BE2C (cell line): ENCODE measurements around the gene FGF23. TPM values are rescaled to one million over a fixed set of nuclear protein-coding genes. Genes with fewer than 3 reads are reported as not detected.
A peak's percentile ranks its signal among the peaks of the same experiment; 100 is the strongest.

Experiments
- DNase-seq: peaks from one replicate; pipeline ENCODE4 v3.0.0-alpha.2; 2020
- H3K27me3 ChIP-seq: fragments of 250-450 bp; sonication (Bioruptor Pico); 2 replicates; pipeline ENCODE4 v1.5.1; 2020; ENCODE audit warnings: mild to moderate bottlenecking
- H3K36me3 ChIP-seq: fragments of 250-450 bp; sonication (Bioruptor Pico); 2 replicates; pipeline ENCODE4 v1.5.1; 2020; ENCODE audit warnings: mild to moderate bottlenecking
- H3K4me1 ChIP-seq: fragments of 250-450 bp; sonication (Bioruptor Pico); 2 replicates; pipeline ENCODE4 v1.5.1; 2020
- H3K4me3 ChIP-seq: 2 replicates; pipeline ENCODE4 v1.5.1; 2011; ENCODE audit warnings: low read depth, low read length
- H3K9me3 ChIP-seq: fragments of 250-450 bp; sonication (Bioruptor Pico); 2 replicates; pipeline ENCODE4 v1.5.1; 2020
- polyA plus RNA-seq: library from polyadenylated mRNA; unstranded; fragments of >200 nt; gene quantifications from one replicate; pipeline ENCODE4 v1.2.1, GENCODE V29; 2012; ENCODE audit warnings: low read depth, missing spikeins; ENCODE audit not compliant: insufficient read length, insufficient read depth
- TF ChIP-seq, protein P1 (sequence below): IDR thresholded peaks from 2 replicates; pipeline ENCODE4 v1.5.1; 2012; ENCODE audit warnings: mild to moderate bottlenecking, low read depth, low read length

FGF23 gene
- not detected for polyA plus RNA-seq

DNA sequence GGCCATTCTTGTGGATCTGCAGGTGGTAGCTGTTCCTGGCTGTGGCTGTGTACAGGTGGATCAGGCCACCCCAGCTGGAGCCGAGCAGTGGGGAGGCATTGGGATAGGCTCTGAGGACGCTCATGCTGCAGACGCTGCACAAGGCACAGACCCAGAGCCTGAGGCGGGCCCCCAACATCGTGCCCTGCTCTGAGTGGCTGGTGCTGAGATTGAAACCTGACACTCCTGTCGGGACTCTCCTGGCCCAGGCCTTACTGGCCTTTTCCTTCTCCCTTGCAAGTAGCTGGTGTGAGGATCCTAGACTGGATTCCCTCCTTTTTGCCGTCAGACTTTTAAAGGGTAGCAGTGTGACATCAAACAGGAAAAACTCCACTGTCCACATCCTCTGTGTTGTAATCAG lies at the start of gene FGF23:
FGF23 (minus strand) TSS at position 308 of the 400 bp plus-strand sequence; CDS start at position 178, 130 bp downstream.
- Histone ChIP-seq H3K4me3 (no peak within 1 kb of the TSS), H3K9me3 (no peaks in the 10 kb centered on the region; the same call in 1 of the 2 replicates), H3K27me3 (peaks cover 35% of the 10 kb centered on the region), H3K4me1 (no peaks in the 10 kb centered on the region), H3K36me3 (no peaks in the 10 kb centered on the region)
- DNase-seq, result no peak
- TF ChIP-seq, protein P1, sequence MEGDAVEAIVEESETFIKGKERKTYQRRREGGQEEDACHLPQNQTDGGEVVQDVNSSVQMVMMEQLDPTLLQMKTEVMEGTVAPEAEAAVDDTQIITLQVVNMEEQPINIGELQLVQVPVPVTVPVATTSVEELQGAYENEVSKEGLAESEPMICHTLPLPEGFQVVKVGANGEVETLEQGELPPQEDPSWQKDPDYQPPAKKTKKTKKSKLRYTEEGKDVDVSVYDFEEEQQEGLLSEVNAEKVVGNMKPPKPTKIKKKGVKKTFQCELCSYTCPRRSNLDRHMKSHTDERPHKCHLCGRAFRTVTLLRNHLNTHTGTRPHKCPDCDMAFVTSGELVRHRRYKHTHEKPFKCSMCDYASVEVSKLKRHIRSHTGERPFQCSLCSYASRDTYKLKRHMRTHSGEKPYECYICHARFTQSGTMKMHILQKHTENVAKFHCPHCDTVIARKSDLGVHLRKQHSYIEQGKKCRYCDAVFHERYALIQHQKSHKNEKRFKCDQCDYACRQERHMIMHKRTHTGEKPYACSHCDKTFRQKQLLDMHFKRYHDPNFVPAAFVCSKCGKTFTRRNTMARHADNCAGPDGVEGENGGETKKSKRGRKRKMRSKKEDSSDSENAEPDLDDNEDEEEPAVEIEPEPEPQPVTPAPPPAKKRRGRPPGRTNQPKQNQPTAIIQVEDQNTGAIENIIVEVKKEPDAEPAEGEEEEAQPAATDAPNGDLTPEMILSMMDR, result no peak

DNA sequence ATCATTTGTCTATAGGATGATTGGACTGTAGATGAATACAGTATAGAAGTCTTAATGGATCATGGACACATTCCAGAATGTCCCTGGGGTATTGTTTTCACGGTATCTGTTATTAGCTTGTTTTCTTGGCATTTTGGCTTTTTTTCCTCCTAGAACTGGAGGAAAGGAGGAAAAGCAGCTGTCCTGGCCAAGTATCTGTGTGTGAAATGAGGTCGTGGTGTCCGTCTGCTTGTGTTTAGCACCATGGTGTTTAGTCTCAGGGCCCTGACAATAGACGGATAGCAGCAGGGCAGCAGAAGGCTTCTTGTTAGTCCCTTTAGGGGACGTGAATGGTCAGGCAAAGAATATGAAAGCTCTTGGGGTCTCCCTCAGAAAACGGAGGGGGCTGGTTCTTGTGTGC lies 44.9 kb upstream of the FGF23 start:
- TF ChIP-seq, protein P1, result no peak
- H3K9me3 ChIP-seq, result no peaks in the 10 kb centered on the region
- H3K27me3 ChIP-seq, result peaks cover 5% of the 10 kb centered on the region; the same call in 1 of the 2 replicates
- no peaks in the 10 kb centered on the region for H3K4me1 ChIP-seq
- no peak overlapping the region for H3K4me3 ChIP-seq
- no peak for DNase-seq
- no peaks in the 10 kb centered on the region for H3K36me3 ChIP-seq

DNA sequence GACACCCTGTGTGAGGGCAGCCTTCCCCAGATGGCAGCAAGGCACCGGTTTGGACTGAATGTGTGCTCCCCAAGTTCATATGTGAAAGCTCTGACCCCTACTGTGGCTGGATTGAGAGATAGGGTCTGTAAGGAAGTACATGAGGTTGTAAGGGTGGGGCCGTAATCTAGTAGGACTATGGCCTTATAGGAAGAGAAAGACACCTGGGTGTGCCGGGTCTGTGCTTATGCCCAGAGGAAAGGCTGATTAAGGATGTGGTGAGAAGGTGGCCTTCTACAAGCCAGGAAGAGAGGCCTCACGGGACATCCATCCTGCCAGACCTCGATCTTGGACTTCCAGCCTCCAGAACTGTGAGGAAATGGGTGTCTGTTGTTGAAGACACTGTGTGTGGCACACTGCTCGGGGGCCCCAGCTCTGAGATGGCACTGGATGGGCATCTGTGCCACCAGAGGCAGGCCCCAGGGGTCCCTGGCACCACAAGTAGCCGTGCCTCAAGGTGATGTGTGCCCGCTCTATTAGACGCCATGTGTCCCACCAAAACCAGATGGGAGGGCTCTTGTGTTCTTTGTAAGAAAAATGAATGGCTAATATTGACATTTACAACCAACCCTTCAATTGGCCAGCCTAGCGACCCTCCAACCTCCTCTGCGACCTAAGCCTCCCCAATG lies 44.1 kb upstream of the FGF23 start:
- no peaks in the 10 kb centered on the region for H3K4me1 ChIP-seq
- DNase-seq, result no peak
- H3K4me3 ChIP-seq, result no peak overlapping the region
- TF ChIP-seq, protein P1, result no peak
- H3K27me3 ChIP-seq, result no peaks in the 10 kb centered on the region
- no peaks in the 10 kb centered on the region for H3K9me3 ChIP-seq
- H3K36me3 ChIP-seq, result no peaks in the 10 kb centered on the region

DNA sequence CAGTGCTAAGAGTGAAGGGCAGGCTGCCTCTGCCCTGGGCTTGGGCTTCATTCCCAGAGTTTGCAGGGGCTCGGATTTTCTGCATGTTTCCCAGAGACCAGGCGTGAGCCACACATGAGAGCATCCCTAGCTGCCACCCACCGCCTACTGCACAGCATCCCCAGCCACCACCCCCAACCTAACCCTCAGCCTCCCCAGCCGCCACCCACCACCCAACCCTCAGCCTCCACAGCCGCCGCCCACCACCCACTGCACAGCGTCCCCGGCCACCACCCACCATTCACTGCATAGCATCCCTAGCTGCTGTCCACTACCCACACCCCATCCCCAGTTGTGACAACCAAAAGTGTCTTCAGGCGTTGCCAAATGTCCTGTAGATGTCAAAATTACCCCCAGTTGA lies 43.5 kb upstream of the FGF23 start:
- H3K4me3 ChIP-seq, result no peak overlapping the region
- no peaks in the 10 kb centered on the region; the same call in 1 of the 2 replicates for H3K27me3 ChIP-seq
- no peak for DNase-seq
- TF ChIP-seq, protein P1, result no peak
- no peaks in the 10 kb centered on the region for H3K36me3 ChIP-seq
- H3K4me1 ChIP-seq, result no peaks in the 10 kb centered on the region
- H3K9me3 ChIP-seq, result no peaks in the 10 kb centered on the region

DNA sequence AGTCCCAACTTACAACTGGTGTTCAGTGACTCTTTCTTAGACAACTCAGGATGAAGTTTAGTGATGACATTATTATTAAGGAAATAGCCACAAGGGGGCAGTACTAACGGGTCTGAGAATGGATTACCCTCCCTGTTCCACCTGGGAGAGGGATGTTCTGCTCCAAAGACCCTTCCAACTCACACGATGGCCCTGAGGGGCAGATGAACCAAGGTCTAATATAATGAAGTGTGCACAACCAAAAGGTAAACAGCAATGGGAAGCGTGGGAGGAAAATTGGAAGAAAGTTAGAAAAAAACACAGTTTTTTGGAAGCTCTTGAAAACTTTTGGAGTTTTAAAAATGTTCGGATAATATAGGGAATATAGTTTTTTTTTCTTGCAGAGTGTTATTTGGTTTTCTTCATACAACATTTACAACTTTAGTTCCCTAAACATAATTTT lies 42.1 kb upstream of the FGF23 start:
- TF ChIP-seq, protein P1, result peak; percentile 71
- no peak overlapping the region for H3K4me3 ChIP-seq
- H3K27me3 ChIP-seq, result peaks cover 5% of the 10 kb centered on the region; the same call in 1 of the 2 replicates
- no peaks in the 10 kb centered on the region for H3K9me3 ChIP-seq
- H3K36me3 ChIP-seq, result no peaks in the 10 kb centered on the region
- H3K4me1 ChIP-seq, result no peaks in the 10 kb centered on the region
- DNase-seq, result peak; percentile 29

DNA sequence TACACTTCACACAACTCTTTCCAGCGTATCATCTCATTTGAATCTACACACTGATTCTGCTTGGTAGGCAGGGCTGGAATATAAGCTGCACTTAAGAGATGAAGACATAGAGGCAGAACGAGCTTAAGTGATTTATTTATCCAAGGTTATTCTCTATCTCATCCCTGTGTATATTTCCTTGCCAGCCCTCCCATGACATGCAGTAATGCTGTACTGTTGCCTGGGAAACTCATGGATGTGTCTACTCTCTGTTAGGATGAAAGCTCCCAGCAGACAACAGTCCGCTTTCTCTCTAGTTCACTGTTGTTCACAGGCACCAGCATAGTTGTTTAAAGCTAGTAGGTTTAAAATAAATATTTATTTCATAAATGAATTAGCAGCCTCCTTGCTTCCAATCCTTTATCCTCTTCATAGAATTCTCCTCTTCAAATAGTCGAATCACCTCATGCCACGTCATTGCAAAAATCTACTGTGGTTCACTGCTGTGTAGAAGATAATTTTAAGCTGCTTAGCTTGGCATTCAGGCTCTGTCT lies 40.7 kb upstream of the FGF23 start:
- H3K4me1 ChIP-seq, result no peaks in the 10 kb centered on the region
- TF ChIP-seq, protein P1, result no peak
- peaks cover 11% of the 10 kb centered on the region for H3K27me3 ChIP-seq
- no peak for DNase-seq
- H3K4me3 ChIP-seq, result no peak overlapping the region
- H3K9me3 ChIP-seq, result no peaks in the 10 kb centered on the region
- H3K36me3 ChIP-seq, result no peaks in the 10 kb centered on the region
